Lower leg skin (tissue), 4 donors: ENCODE results near the gene SLC25A11. TPM values are rescaled to one million over a fixed set of nuclear protein-coding genes. Genes with fewer than 3 reads are reported as not detected.

Source experiments
- DNase-seq, 2 donors: peaks; one replicate each; pipeline ENCODE4 v3.0.0-alpha.2; 2019; ENCODE audit warnings: low spot score in 2 of 2
- H3K4me3 ChIP-seq: fragments of 200-600 bp; sonication (generic); 2 replicates; pipeline ENCODE4 v1.5.1; 2017; ENCODE audit warnings: mild to moderate bottlenecking, low read depth; ENCODE audit not compliant: poor library complexity, severe bottlenecking
- CTCF ChIP-seq, 3 donors: fragments of 450-650 bp; IDR thresholded peaks; one replicate each; pipeline ENCODE4 v1.5.1; 2016; ENCODE audit warnings: antibody characterized with exemption in 3 of 3, mild to moderate bottlenecking in 3 of 3, moderate library complexity in 2 of 3
- POLR2A ChIP-seq, 2 donors: fragments of 450-650 bp; IDR thresholded peaks; one replicate each; pipeline ENCODE4 v1.6.1; 2016 to 2017; ENCODE audit warnings: antibody characterized with exemption in 2 of 2, mild to moderate bottlenecking in 1 of 2, moderate library complexity in 1 of 2
- WGBS, 2 donors: methylation state at CpG; one replicate each; pipeline ENCODE4 v1.1.5; 2018; 5-methylcytosine and 5-hydroxymethylcytosine counted together
- intact Hi-C: fragments of 100-400 bp; cut with DNase I; formaldehyde crosslinking; loops from one replicate; pipeline ENCODE4 v1.15.0; 2023; ENCODE audit warnings: low total_unique reads
- total RNA-seq, 4 donors: library from RNA; depleted of rRNA; stranded (reverse); fragments of >200 nt; gene quantifications; one replicate each; pipeline ENCODE4 v1.1.0, GENCODE V29; 2016

SLC25A11 gene
- total RNA-seq, 4 donors from 2014 or later = 35.5 to 87.7 (median 59.2) TPM

- 12 to 16% methylated on average over 10 of the region's 10 CpGs for WGBS, 2 donors
These were observed 36.6 kb downstream of the SLC25A11 start, which contains the start of gene CHRNE for GRCh38 chr17:4903051-4903818. Gene CHRNE (minus strand): TSS chr17:4903098. CDS start chr17:4903063, 35 bp downstream.

GRCh38 chr17:4902540-4902939, 37.3 kb downstream of the SLC25A11 start:
- 73 to 76% methylated on average over 8 of the region's 8 CpGs for WGBS, 2 donors
- DNase-seq = no peak
- TF ChIP-seq CTCF (IDR thresholded peaks at IDR 0.05) (no peak), POLR2A (IDR thresholded peaks at IDR 0.05) (no peak)
- intact Hi-C loops = no loop called here
- no peak overlapping the region for H3K4me3 ChIP-seq

More at GRCh38 chr17:4903051-4903818, 36.6 kb downstream of the SLC25A11 start, which contains the start of gene CHRNE:
- H3K4me3 ChIP-seq = no peak within 1 kb of the TSS
- intact Hi-C loops = no loop called here
- TF ChIP-seq POLR2A (IDR thresholded peaks at IDR 0.05) (no peak), CTCF (IDR thresholded peaks at IDR 0.05) (peak in 1 of 3 donors; percentile 62)
- peak; percentile 85 to 94 for DNase-seq

- DNase-seq = no peak
- WGBS, 2 donors = 55 to 66% methylated on average over 46 to 47 of the region's 48 CpGs
- TF ChIP-seq POLR2A (IDR thresholded peaks at IDR 0.05) = no peak
- no peak for TF ChIP-seq CTCF (IDR thresholded peaks at IDR 0.05)
- intact Hi-C loops = no loop called here
- H3K4me3 ChIP-seq = no peak overlapping the region
These were observed 38.0 kb downstream of the SLC25A11 start for GRCh38 chr17:4901648-4902344.

- intact Hi-C loops = no loop called here
- no peak for TF ChIP-seq POLR2A (IDR thresholded peaks at IDR 0.05)
- TF ChIP-seq CTCF (IDR thresholded peaks at IDR 0.05) = no peak
- H3K4me3 ChIP-seq = no peak overlapping the region
- 66 to 86% methylated on average over 35 to 37 of the region's 37 CpGs for WGBS, 2 donors
- DNase-seq = no peak
These were observed 38.7 kb downstream of the SLC25A11 start for GRCh38 chr17:4901108-4901647.

- H3K4me3 ChIP-seq = no peak overlapping the region
- TF ChIP-seq CTCF (IDR thresholded peaks at IDR 0.05) = no peak
- no peak for TF ChIP-seq POLR2A (IDR thresholded peaks at IDR 0.05)
- 58 to 59% methylated on average over 49 to 65 of the region's 65 CpGs for WGBS, 2 donors
- no peak for DNase-seq
- intact Hi-C loops = no loop called here
These were observed 39.4 kb downstream of the SLC25A11 start for GRCh38 chr17:4900231-4901107.
